GM12878 (cell line): ENCODE results near the gene SFMBT1.

Experiments used
- ATF2 ChIP-seq: IDR thresholded peaks from 2 replicates; pipeline ENCODE4 v1.6.1; 2012; ENCODE audit warnings: low read length, inconsistent platforms
- CTCF ChIP-seq, 3 experiments: IDR thresholded peaks in 2 of 3; conservative IDR thresholded peaks in 1 of 3; 2 replicates each; pipeline ENCODE4 v1.5.1; 2011; ENCODE audit warnings: low read depth in 3 of 3, low read length in 3 of 3, mild to moderate bottlenecking in 3 of 3, control low read depth in 2 of 3, moderate library complexity in 2 of 3, inconsistent platforms in 1 of 3, mixed read lengths in 1 of 3; ENCODE audit not compliant: control insufficient read depth in 2 of 3, insufficient read depth in 1 of 3; ENCODE audit errors: extremely low read depth in 1 of 3
- EP300 ChIP-seq, 2 experiments: fragments of 150-350 bp in 1 of 2; IDR thresholded peaks; 2 replicates each; pipeline ENCODE4 v1.6.1; 2011 to 2012; ENCODE audit warnings: low read depth in 2 of 2, low read length in 2 of 2, borderline replicate concordance in 1 of 2, improper control_type of control experiment in 1 of 2, inconsistent platforms in 1 of 2; ENCODE audit not compliant: control insufficient read depth in 1 of 2
- POLR2AphosphoS5 ChIP-seq: IDR thresholded peaks from 2 replicates; pipeline ENCODE4 v1.6.1; 2011; ENCODE audit warnings: mild to moderate bottlenecking, low read length, inconsistent platforms
- RFX5 ChIP-seq: IDR thresholded peaks from 2 replicates; pipeline ENCODE4 v1.6.1; 2011; ENCODE audit warnings: low read depth, low read length, improper control_type of control experiment
- TCF12 ChIP-seq: IDR thresholded peaks from 2 replicates; pipeline ENCODE4 v1.6.1; 2011; ENCODE audit warnings: low read depth, mild to moderate bottlenecking, low read length
- ZBTB4 ChIP-seq: fragments of 450-650 bp; formaldehyde crosslinking; IDR thresholded peaks from 2 replicates; pipeline ENCODE4 v1.4.0; 2022; ENCODE audit warnings: mild to moderate bottlenecking, moderate library complexity

GRCh38 chr3:52893723-52894122, 152.2 kb downstream of the SFMBT1 start:
- TF ChIP-seq EP300 (IDR thresholded peaks at IDR 0.05; ENCODE audit: borderline replicate concordance in 1 of 2, control insufficient read depth in 1 of 2, low read depth in 2 of 2, low read length in 2 of 2): no peak
- no peak for TF ChIP-seq POLR2AphosphoS5
- no peak for TF ChIP-seq CTCF (IDR thresholded peaks at IDR 0.05 in 2 of 3, conservative IDR thresholded peaks at IDR 0.05 in 1 of 3; ENCODE audit: control insufficient read depth in 2 of 3, extremely low read depth in 1 of 3, insufficient read depth in 1 of 3, low read depth in 3 of 3, low read length in 3 of 3)
- TF ChIP-seq ZBTB4 (CRISPR knock-in tag): no peak
- TF ChIP-seq RFX5: no peak
- no peak for TF ChIP-seq TCF12
- TF ChIP-seq ATF2: no peak
